ENCODE results near the gene NLGN2.

GRCh38 chr17:7384489-7385081 is 23.1 kb upstream of the NLGN2 start:
- TF ChIP-seq CTCF (conservative IDR thresholded peaks at IDR 0.05; ENCODE audit: low read length), result no peak
- TF ChIP-seq EZH2phosphoT487 (IDR thresholded peaks at IDR 0.05; ENCODE audit: borderline replicate concordance, low read depth, low read length), result no peak

All from OCI-LY7 (cell line).